HG03139 (cell line): Measurements from ENCODE around the gene ITGB8.

ENCODE experiments used
- ATAC-seq: cut with Tn5 transposase; IDR thresholded peaks from one replicate; pipeline ENCODE4 v1.9.1; 2021; ENCODE audit not compliant: unreplicated experiment

Gene ITGB8

DNA sequence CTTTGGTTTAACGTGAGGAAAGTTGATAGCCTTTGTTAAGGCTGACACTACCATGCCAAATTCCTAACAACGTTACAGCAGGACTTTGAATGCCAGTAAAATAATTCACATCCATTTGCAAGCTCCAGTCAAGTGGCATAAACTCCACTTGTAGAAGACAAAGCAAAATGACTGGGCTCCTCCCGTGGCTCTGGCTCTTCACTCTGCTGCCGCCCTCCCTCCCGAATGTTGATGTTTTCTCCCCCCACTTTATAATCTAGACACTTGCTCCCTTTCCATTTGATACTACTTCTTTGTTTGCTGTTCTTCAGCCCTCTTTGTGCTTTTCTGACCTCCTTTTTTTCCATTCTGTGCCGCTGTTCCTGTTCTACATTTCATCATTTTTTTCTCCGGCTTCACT, 22.8 kb upstream of the ITGB8 start:
- no peak for ATAC-seq

DNA sequence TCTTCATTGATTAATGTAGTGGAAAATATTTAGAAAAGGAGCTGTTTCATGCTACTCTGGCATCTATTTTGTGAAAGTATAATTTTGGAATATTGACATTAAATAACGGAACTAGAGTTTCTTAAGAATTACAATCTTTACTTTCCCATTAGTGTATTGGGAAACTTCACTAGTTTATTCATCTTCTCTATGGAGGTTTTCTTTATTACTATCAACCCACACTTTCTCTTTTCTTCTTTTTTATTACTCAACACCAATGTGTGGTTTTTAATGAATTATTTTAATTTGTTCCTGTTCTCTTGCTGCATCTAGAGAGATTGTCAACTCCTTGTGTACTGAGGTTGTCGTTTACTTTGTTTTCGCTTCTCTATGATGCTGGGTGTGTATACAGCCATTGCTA, 20.4 kb upstream of the ITGB8 start:
- ATAC-seq, result no peak

DNA sequence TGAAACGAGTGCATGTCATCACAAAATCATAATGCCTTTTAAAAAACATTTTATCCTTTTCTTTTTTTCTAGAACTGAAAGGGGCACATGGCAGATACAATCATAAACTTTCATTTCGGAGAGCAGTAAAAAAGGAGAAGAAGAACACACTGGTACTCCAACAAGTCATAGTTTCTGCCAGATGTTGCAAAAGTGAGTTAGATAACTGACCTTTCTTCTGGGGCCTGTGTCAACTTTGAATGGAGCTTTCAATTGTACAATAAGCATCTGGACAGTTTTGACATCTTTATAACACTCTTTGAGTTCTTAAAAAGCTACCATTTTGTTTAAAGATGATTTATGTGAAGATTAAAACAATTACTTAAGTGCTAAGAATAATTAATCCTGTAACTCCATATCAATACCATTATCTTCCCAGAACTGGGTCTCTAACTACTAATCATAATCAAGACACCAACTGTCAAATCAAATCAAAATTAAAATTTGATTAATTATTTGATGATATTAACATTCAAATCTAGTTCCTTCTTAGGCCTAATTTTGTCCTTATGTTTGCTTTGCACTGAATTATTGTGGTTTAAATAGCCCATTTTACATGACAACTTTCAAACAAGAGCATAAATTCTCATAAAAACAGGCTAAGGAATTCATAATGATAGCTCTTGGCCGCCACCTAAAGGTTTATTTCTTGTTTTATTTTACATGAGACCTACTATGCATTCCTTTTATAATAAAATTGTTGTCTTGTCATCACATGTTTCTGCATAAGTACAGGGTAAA, 19.5 kb upstream of the ITGB8 start:
- ATAC-seq, result no peak

DNA sequence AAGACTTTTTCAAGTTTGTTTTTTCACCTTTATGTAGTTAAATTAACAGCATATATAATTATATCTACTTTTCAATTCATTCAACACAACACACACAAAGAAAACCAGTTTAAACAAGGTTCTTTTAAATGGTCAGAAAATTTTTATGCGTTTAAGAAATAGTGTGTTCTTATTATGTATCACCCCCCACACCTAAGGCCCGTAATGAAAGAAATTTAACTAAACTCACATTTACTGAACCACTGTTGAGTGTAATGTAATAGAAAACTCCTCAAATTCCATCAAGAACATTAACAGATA, 19.0 kb upstream of the ITGB8 start:
- no peak for ATAC-seq

DNA sequence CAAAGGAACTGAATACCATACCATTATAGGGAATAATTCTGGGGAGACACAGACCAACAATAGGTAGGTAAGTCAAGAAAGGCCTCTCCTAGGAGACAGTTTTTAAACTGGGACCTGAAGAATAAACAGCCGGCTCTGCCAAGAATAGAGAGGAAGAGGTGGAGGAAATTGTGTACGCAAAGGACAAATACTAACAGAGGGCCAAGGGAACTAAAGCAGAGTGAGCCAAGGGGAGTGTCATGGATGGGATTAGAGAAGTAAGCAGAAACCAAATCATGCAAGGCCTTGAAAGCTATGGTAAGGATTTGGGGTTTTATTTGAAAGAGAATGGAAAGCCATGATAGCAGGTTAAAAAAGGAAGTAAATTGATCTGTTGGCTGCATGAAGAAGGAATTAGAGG, 18.1 kb upstream of the ITGB8 start:
- ATAC-seq, result no peak

DNA sequence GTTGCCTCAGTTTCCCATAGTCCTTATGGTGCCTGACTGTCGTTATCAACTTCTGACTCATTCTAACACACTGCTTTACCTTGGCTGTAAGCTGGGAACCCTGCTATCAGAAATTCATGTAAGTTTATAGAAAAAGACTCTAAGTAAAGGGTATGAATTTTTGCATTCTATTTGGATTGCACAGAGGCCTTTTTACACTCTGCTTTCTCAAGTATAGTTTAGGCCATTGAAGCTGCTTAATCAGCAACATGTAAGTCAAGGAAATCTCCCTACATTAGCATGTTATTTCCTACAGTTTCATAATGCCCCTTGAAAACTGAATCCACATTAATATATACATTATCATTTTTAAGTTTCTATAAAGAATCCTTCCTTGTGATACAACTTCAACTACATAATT, 17.1 kb upstream of the ITGB8 start:
- ATAC-seq, result no peak

DNA sequence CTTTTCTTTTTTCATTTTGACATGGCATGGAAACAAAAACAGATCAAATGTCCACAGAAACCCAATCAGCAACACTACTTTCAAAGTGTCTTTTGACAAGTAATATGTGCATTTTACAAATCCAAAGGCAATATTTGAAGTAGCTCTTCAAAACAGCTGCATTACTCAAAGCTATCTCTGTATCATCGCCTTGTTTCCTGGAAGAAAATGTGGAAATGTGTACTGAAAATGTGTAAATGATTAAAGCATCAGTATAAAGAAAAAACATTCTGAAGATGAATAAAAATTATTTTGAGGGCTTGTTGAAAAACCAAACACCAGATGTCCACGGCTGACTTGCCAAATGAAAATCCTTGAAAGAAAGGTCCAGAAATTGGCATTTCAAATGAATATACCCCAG, 16.5 kb upstream of the ITGB8 start:
- no peak for ATAC-seq

DNA sequence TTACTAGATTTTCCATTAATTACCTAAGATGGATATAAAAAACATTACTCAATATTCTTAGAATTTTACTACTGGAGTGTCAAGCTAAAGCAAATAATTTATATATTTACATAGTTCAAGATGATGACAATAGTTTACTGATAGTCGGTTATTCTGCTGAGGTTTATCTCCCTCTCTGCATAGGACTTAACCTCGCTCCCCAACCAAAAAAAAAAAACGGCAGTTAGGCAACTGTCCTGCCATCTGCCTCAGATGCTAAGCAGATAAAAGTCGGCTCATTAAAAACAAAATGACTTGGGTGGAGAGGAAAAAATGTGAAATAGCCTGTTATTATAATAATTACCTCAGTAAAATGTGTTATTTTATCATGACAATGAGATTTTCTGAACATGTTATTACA, 14.0 kb upstream of the ITGB8 start:
- no peak for ATAC-seq

DNA sequence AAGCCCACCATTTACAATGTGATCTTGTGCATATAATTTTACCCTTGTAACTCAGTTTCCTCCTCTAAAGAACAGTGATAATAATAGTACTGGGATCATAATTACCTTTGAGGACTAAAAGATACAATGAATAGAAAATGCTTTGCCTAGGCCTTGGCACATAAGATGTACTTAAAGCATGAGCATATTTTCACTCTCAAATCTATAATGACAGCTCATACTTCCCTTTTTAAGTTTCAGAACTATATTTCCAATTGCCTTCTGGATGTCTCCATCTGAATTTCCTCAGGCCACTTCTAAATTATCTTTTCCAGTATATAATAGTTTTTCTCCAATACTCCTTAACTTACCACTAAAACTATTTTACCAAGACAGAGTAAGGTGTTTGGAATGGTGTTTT, 13.3 kb upstream of the ITGB8 start:
- no peak for ATAC-seq

DNA sequence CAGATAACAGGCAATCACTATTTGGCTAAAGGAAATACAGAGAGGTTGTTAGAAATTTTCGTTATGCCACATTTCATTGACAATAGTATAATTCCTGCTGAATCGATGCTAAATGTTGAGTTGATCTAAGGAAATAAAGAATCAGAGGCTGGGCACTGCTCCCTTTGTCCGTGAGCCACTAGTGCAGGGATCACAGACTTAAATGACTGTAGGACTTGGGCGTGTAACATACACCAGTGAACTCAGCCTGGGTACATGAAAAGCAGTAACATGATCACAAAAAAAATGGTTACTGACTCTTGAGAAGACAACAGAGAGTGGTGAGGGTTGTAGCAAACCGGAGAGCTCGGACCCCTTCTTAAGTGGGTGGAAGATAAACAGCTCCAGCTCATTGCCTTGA, 11.8 kb upstream of the ITGB8 start:
- no peak for ATAC-seq

DNA sequence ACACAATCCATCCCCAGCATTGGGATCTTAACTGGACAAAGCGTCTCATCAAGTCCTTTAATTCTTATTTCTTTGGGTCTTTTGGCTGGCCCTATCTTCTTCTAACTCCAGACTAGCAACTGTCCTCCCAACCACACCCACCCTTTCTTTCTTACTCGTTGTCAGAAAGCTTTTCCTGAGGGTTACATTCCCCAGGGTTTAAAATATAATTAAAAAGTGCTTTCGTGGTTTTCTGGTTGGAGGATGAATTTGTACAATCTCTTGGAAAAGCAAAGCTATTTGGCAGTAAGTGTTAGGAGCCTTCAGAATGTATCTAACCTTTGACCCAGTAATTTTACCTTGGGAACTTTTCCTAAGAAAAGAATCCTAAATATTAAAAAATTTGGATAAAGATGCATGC, 10.4 kb upstream of the ITGB8 start:
- ATAC-seq, result no peak

DNA sequence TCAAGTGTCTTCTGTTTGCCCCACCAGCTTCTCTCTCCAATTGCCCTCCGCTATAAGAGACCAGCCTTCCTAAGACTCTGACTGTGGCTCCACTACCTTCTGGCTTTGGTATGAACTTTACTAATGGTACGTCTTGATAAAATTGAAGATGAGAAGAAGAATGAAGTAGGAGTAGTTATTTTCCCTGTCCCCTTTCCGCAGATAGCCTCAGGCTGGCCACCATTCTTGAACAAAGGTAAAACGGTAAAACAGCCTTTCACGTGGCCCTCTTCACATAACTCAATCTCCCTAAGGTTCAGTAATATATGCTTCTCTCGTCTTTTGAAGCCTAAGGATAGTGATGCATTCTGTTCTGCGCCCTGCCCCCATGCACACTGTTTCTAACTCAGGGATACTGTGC, 9.9 kb upstream of the ITGB8 start:
- no peak for ATAC-seq

DNA sequence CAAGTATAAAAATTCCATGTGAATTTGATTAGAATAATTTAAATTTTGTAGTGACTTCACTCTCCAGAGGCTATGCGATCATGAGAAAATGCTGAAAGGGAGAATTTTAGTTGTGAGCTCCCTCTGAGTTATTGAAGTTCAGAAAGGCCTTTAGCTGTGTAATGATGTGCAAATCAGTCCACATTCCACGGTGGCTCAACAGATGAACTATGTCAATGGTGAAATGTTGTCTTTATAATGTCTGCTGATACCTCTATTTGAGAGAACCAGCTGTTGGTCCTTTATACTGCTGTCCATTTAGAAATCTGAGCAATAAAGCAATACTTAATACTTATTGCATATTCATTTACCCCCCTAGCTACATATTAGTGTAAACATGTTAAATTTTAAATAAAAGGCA, 7.1 kb upstream of the ITGB8 start:
- ATAC-seq, result no peak

DNA sequence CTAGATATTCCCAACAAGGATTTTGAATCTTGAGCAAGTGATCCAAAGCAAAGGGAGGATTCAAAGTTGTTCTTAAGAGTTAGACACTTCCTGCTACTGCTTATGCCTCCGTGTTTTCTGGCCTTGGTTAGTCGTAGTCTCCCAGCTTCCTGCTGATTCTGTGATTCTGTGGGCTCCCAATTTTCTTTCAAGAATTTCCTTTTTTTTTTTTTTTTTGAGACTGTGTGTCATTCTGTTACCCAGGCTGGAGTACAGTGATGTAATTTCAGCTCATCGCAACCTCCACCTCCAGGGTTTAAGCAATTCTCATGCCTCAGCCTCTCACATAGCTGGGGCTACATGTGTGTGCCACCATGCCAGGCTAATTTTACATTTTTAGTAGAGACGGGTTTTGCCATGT, 4.4 kb upstream of the ITGB8 start:
- ATAC-seq, result no peak

DNA sequence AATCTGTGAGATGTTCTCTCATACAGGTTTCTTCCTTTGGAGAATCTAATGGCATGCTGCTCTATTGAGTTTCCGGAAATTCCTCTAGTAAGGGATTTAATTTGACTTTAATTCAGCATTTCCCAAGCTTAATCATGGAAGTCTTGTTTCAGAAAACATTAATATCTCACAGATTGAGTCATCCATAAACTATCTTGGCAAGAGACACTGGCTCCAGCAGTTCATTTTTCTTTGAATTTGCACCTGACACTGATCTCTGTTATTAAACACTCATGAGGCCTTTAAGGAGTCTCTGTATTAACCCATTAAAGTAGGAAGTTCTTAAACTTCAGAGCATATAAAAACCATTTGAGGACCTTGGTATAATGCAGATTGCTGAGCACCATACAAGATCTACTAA, 3.6 kb upstream of the ITGB8 start:
- no peak for ATAC-seq

DNA sequence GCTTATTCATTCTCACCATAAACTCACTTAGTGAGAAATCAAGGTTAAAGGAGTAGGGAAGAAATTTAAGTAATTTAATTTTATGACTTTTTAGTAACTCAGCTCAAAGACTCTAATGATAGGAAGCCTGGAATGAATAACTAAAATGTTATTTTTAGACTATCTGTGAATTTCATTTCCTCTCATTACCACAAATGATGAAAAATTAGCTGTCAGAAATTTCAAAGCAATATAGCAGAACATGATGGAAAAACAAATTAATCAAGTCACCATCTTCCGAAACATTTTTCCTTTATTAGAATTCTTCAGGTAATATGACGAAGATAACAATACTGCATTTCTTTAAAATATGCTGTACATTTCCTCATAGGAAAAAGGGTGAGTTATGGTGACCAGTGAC, 2.7 kb upstream of the ITGB8 start:
- ATAC-seq, result no peak

DNA sequence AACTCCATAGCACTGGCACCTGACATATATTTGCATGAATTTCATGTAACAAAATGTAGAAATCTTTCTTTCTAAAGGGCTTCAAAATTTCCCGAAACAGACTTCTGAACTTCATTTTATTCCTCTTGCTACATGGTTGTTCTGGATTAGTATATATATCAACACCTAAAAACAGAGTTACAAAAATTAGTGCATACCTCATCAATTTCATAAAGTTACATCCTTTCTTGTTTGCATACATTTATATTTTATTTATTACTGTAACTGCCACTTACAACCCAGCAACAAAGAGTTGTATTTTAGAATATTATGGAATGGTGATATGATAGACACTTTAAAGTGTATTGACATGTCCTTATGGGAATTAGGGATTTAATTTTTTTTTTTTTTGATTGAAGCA, 2.0 kb upstream of the ITGB8 start:
- ATAC-seq, result no peak

DNA sequence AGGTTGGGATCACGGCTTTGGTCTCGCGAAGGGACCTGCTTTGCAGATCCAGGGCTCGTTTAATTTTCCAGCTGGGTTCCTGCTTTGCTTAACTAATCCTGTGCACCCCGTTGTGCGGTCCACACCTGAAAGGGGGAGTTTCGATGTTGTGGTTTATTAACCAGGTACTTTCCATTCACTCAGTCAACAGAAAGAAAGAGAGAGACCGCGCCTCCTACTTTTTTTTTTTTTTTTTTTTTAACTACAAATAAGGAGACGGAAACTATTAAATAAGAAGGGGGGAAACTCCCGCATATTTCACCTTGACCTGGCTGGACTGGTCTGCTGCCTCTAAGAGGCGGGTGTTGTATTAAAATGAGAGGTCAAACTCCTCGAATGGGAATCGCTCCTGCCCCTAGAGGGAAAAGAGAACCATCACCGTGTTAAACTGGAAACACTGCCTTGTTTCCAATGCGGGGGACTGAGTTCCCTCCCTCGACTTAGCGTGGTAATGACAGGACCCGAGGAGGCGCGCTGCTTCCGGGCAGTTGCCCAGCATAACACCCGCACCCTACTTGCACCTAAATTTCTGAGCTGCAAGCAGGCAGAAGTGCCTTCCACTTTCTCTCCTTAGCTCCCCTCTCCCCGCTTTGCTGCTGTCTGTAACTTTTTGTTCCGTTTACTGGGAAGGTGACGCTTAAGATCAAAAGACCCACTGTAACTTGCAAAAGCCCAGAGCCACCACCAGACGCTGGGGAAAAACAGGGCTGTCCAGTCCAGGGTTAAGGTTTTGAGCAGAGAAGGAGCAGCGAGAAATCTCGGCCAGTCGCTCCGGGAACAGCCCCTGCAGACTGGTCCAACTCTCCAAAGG, 1.1 kb upstream of the ITGB8 start:
- ATAC-seq, result peak; percentile 34

DNA sequence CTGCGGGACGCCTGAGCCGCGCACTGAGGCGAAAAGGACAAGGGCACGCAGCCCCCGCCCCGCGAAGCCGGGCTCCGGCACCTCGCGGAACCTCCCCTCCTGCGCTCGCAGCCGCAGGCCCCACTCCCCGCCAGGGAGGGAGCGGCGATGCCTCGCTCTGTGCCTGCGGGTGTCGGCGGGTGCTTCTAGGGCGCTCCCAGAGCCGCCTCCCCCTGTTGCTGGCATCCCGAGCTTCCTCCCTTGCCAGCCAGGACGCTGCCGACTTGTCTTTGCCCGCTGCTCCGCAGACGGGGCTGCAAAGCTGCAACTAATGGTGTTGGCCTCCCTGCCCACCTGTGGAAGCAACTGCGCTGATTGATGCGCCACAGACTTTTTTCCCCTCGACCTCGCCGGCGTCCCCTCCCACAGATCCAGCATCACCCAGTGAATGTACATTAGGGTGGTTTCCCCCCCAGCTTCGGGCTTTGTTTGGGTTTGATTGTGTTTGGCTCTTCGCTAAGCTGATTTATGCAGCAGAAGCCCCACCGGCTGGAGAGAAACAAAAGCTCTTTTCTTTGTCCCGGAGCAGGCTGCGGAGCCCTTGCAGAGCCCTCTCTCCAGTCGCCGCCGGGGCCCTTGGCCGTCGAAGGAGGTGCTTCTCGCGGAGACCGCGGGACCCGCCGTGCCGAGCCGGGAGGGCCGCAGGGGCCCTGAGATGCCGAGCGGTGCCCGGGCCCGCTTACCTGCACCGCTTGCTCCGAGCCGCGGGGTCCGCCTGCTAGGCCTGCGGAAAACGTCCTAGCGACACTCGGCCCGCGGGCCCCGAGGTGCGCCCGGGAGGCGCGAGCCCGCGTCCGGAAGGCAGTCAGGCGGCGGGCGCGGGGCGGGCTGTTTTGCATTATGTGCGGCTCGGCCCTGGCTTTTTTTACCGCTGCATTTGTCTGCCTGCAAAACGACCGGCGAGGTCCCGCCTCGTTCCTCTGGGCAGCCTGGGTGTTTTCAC, 519 bp downstream of the ITGB8 start:
- peak; percentile 27 for ATAC-seq

DNA sequence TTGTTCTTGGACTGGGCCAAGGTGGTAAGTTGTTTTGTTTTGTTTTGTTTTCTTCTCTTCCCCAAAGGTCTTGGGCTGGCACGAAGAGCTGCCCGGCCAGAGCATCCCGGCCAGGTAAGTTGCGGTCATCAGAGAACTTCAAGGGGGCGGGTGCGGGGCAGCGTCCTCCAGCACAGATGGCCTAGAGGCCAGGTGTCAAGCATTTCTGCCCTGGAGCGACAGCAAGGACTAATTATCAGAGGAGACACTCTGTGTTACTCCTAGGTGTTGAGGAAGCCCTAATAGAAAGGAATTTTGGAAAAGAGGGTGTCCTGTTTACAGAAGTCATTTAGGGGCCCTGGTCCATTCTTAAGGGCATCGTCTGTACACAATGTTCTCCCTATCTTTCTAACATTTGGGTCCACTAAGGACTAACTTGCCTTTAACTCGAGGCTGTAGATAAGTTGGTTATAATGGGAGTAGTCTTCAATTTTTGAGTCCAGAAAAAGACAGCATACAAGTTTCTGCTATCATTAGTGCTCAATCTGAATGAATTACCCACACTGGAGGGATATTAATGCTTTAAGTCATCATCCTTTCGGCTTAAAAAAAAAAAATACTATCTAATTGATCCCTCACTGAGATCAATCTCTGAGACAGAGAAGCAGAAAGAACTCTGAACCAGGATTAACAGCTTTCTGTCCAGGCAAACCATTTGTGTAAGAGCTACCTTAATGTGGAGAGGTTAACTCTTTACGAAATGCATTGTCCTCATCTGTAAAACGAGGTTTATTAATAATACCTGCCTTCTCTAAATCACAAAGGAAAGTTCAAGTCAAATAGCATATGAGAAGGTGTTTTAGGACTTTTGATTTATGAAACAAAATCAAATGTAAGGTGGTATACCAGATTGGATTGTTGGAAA, 1.5 kb downstream of the ITGB8 start:
- no peak for ATAC-seq

DNA sequence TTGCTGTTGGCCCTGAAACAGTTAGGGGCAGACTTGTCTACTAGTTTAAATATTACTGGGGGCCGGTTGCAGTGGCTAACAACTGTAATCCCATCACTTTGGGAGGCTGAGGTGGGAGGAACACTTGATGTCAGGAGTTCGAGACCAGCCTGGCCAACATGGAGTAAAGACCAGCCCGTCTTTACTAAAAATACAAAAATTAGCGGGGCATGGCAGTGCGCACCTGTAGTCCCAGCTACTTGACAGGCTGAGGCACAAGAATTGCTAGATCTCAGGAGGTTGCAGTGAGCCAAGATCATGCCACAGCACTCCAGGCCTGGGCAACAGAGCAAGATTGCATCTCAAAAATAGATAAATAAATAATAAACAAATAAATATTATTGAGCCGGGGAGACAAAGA, 7.6 kb downstream of the ITGB8 start:
- no peak for ATAC-seq
